HG03103 (cell line): ENCODE results near the gene ANKRD33B.

Source experiments
- ATAC-seq: cut with Tn5 transposase; IDR thresholded peaks from one replicate; pipeline ENCODE4 v1.9.1; 2021; ENCODE audit warnings: low read depth; ENCODE audit not compliant: unreplicated experiment

ANKRD33B gene

GRCh38 chr5:10688651-10689171 is 124.8 kb downstream of the ANKRD33B start:
- no peak for ATAC-seq

- ATAC-seq, result no peak
These were observed 125.7 kb downstream of the ANKRD33B start for GRCh38 chr5:10689391-10690081.

GRCh38 chr5:10690460-10691440 is 126.9 kb downstream of the ANKRD33B start:
- no peak for ATAC-seq

- no peak for ATAC-seq
These were observed 128.2 kb downstream of the ANKRD33B start for GRCh38 chr5:10691826-10692785.

- ATAC-seq, result no peak
These were observed 131.3 kb downstream of the ANKRD33B start for GRCh38 chr5:10695055-10695649.

- no peak for ATAC-seq
These were observed 132.1 kb downstream of the ANKRD33B start for GRCh38 chr5:10695759-10696543.

GRCh38 chr5:10699281-10699874 is 135.5 kb downstream of the ANKRD33B start:
- peak; percentile 49 for ATAC-seq

GRCh38 chr5:10699987-10700386 is 136.1 kb downstream of the ANKRD33B start:
- ATAC-seq, result peak; percentile 56

GRCh38 chr5:10700516-10700915 is 136.6 kb downstream of the ANKRD33B start:
- ATAC-seq, result no peak

GRCh38 chr5:10701567-10702039 is 137.7 kb downstream of the ANKRD33B start:
- no peak for ATAC-seq

- no peak for ATAC-seq
These were observed 138.3 kb downstream of the ANKRD33B start for GRCh38 chr5:10702040-10702629.

- no peak for ATAC-seq
These were observed 139.1 kb downstream of the ANKRD33B start for GRCh38 chr5:10702911-10703491.

GRCh38 chr5:10703676-10704075 is 139.8 kb downstream of the ANKRD33B start:
- ATAC-seq, result no peak

- ATAC-seq, result peak; percentile 35
These were observed 141.2 kb downstream of the ANKRD33B start for GRCh38 chr5:10704949-10705621.

- no peak for ATAC-seq
These were observed 141.9 kb downstream of the ANKRD33B start for GRCh38 chr5:10705747-10706146.

GRCh38 chr5:10706326-10706725 is 142.5 kb downstream of the ANKRD33B start:
- no peak for ATAC-seq
